ENCODE measurements around the gene HDAC9. TPM values are rescaled to one million over a fixed set of nuclear protein-coding genes. Genes with fewer than 3 reads are reported as not detected.
A peak's percentile ranks its signal among the peaks of the same experiment; 100 is the strongest.

HDAC9 gene
- total RNA-seq, 1 experiment from 2014 or later: 31.9 TPM

GRCh38 chr7:19020062-19020461, 524.5 kb downstream of the HDAC9 start:
- H3K27me3 ChIP-seq (replicated peaks; ENCODE audit: insufficient read depth, low read depth, low read length, poor library complexity): no peaks in the 10 kb centered on the region
- no peak overlapping the region for H3K27ac ChIP-seq (ENCODE audit: low read depth, low read length, poor library complexity, severe bottlenecking)
- TF ChIP-seq EZH2 (IDR thresholded peaks at IDR 0.05; ENCODE audit: borderline replicate concordance, low read depth, low read length, poor library complexity, severe bottlenecking) (no peak), CTCF (conservative IDR thresholded peaks at IDR 0.05; ENCODE audit: low read depth, low read length) (no peak)
- H3K9me3 ChIP-seq (ENCODE audit: low read depth, low read length, poor library complexity, severe bottlenecking): peaks cover 15% of the 10 kb centered on the region
- ChIA-PET POLR2A (ENCODE audit: low non-redundant PET) (no interaction called here), CTCF (no interaction called here)
- no peaks in the 10 kb centered on the region for H3K4me1 ChIP-seq (ENCODE audit: insufficient read depth, low read length, poor library complexity, severe bottlenecking)
- intact Hi-C loops (cut with micrococcal nuclease; ENCODE audit: unreplicated experiment): no loop called here
- no TSS peak for BruUV-seq (replicated peaks)
- no peaks in the 10 kb centered on the region for H3K36me3 ChIP-seq (ENCODE audit: insufficient read depth, low read length, poor library complexity, severe bottlenecking)
- peak; percentile 36 for DNase-seq (ENCODE audit: low spot score)
- H3K4me3 ChIP-seq (ENCODE audit: low read depth, low read length, poor library complexity, severe bottlenecking): no peak overlapping the region

- Histone ChIP-seq H3K36me3 (ENCODE audit: insufficient read depth, low read length, poor library complexity, severe bottlenecking) (no peaks in the 10 kb centered on the region), H3K27ac (ENCODE audit: low read depth, low read length, poor library complexity, severe bottlenecking) (no peak overlapping the region), H3K4me3 (ENCODE audit: low read depth, low read length, poor library complexity, severe bottlenecking) (no peak overlapping the region), H3K27me3 (replicated peaks; ENCODE audit: insufficient read depth, low read depth, low read length, poor library complexity) (no peaks in the 10 kb centered on the region), H3K4me1 (ENCODE audit: insufficient read depth, low read length, poor library complexity, severe bottlenecking) (no peaks in the 10 kb centered on the region), H3K9me3 (ENCODE audit: low read depth, low read length, poor library complexity, severe bottlenecking) (peaks cover 15% of the 10 kb centered on the region)
- TF ChIP-seq CTCF (conservative IDR thresholded peaks at IDR 0.05; ENCODE audit: low read depth, low read length) (no peak), EZH2 (IDR thresholded peaks at IDR 0.05; ENCODE audit: borderline replicate concordance, low read depth, low read length, poor library complexity, severe bottlenecking) (no peak)
- ChIA-PET POLR2A (ENCODE audit: low non-redundant PET) (no interaction called here), CTCF (no interaction called here)
- DNase-seq (ENCODE audit: low spot score): no peak
- BruUV-seq (replicated peaks): no TSS peak
- intact Hi-C loops (cut with micrococcal nuclease; ENCODE audit: unreplicated experiment): no loop called here
Measured at GRCh38 chr7:19020711-19021110, 525.2 kb downstream of the HDAC9 start.

GRCh38 chr7:19023477-19023876, 527.9 kb downstream of the HDAC9 start:
- ChIA-PET POLR2A (ENCODE audit: low non-redundant PET) (no interaction called here), CTCF (no interaction called here)
- no peak for TF ChIP-seq EZH2 (IDR thresholded peaks at IDR 0.05; ENCODE audit: borderline replicate concordance, low read depth, low read length, poor library complexity, severe bottlenecking)
- TF ChIP-seq CTCF (conservative IDR thresholded peaks at IDR 0.05; ENCODE audit: low read depth, low read length): no peak
- Histone ChIP-seq H3K27me3 (replicated peaks; ENCODE audit: insufficient read depth, low read depth, low read length, poor library complexity) (no peaks in the 10 kb centered on the region), H3K4me1 (ENCODE audit: insufficient read depth, low read length, poor library complexity, severe bottlenecking) (no peaks in the 10 kb centered on the region), H3K9me3 (ENCODE audit: low read depth, low read length, poor library complexity, severe bottlenecking) (no peaks in the 10 kb centered on the region), H3K4me3 (ENCODE audit: low read depth, low read length, poor library complexity, severe bottlenecking) (no peak overlapping the region), H3K36me3 (ENCODE audit: insufficient read depth, low read length, poor library complexity, severe bottlenecking) (no peaks in the 10 kb centered on the region), H3K27ac (ENCODE audit: low read depth, low read length, poor library complexity, severe bottlenecking) (no peak overlapping the region)
- no peak for DNase-seq (ENCODE audit: low spot score)
- no TSS peak for BruUV-seq (replicated peaks)
- intact Hi-C loops (cut with micrococcal nuclease; ENCODE audit: unreplicated experiment): no loop called here
